AG04450 (cell line): Measurements from ENCODE around the gene PDZRN3. TPM values are rescaled to one million over a fixed set of nuclear protein-coding genes. Genes with fewer than 3 reads are reported as not detected.
A peak's percentile ranks its signal among the peaks of the same experiment; 100 is the strongest.

Source experiments
- CTCF ChIA-PET: fragments of 300-600, 350-600 bp; formaldehyde crosslinking; extraction: SDS; loops from one replicate; lab custom pipeline; 2022; ENCODE audit warnings: antibody characterized with exemption, inconsistent platforms; lab: Charles Lee
- POLR2A ChIA-PET: fragments of 350-600 bp; formaldehyde crosslinking; extraction: SDS; loops from one replicate; lab custom pipeline; 2021; ENCODE audit warnings: antibody characterized with exemption, inconsistent platforms; lab: Yijun Ruan, JAX
- DNase-seq: peaks from one replicate; pipeline ENCODE4 v3.0.0-alpha.2; 2011; ENCODE audit warnings: low read depth, low spot score
- H3K27ac ChIP-seq: one replicate; pipeline ENCODE4 v1.5.1; 2012; ENCODE audit warnings: low read depth, low read length, control low read depth
- H3K27me3 ChIP-seq: one replicate; pipeline ENCODE4 v1.6.0; 2012; ENCODE audit warnings: low read length; ENCODE audit not compliant: control insufficient read depth, insufficient read depth
- H3K4me3 ChIP-seq: 2 replicates; pipeline ENCODE4 v1.5.1; 2011; ENCODE audit warnings: mild to moderate bottlenecking, low read depth, low read length, control low read depth
- H3K9me3 ChIP-seq: 2 replicates; pipeline ENCODE4 v1.5.1; 2012; ENCODE audit warnings: low read length; ENCODE audit not compliant: control insufficient read depth, insufficient read depth
- CTCF ChIP-seq: IDR thresholded peaks from 2 replicates; pipeline ENCODE4 v1.5.1; 2011; ENCODE audit warnings: low read depth, low read length, control low read depth, inconsistent platforms
- polyA plus RNA-seq: library from polyadenylated mRNA; depleted of rRNA; stranded (reverse); fragments of >200 nt; gene quantifications from 2 replicates; pipeline ENCODE4 v1.2.3, GENCODE V29; 2011

The PDZRN3 gene
- polyA plus RNA-seq, 1 experiment = 14.7 TPM

- Histone ChIP-seq H3K27me3 (no peaks in the 10 kb centered on the region), H3K9me3 (no peaks in the 10 kb centered on the region), H3K27ac (peak overlapping the region; percentile 12), H3K4me3 (no peak overlapping the region)
- ChIA-PET POLR2A (no interaction called here), CTCF (interaction anchor here (2.1 kb wide), 1 partner anchor 10 kb away, joined by 6 read pairs; no protein-coding TSS in a partner anchor)
- no peak for TF ChIP-seq CTCF
- no peak for DNase-seq
Observed at GRCh38 chr3:73490453-73491286, 134.1 kb downstream of the PDZRN3 start.

GRCh38 chr3:73485877-73486330 lies 138.8 kb downstream of the PDZRN3 start:
- POLR2A ChIA-PET = no interaction called here
- no peaks in the 10 kb centered on the region for H3K9me3 ChIP-seq

GRCh38 chr3:73484656-73485248 lies 140.0 kb downstream of the PDZRN3 start:
- Histone ChIP-seq H3K9me3 (no peaks in the 10 kb centered on the region), H3K27ac (no peak overlapping the region), H3K4me3 (no peak overlapping the region), H3K27me3 (no peaks in the 10 kb centered on the region)
- DNase-seq = no peak
- POLR2A ChIA-PET = no interaction called here
- CTCF ChIA-PET = interaction anchor here (1.0 to 2.6 kb wide), 3 partner anchors 10 to 18 kb away, joined by 3 to 14 read pairs (median 4); no protein-coding TSS in a partner anchor
- TF ChIP-seq CTCF = no peak

More at GRCh38 chr3:73485877-73486330, 138.8 kb downstream of the PDZRN3 start:
- Histone ChIP-seq H3K27me3 (no peaks in the 10 kb centered on the region), H3K4me3 (no peak overlapping the region), H3K27ac (no peak overlapping the region)
- no peak for DNase-seq
- TF ChIP-seq CTCF = no peak
- CTCF ChIA-PET = interaction anchor here (0.7 to 2.6 kb wide), 4 partner anchors 17 to 341 kb away, joined by 3 to 14 read pairs (median 4); no protein-coding TSS in a partner anchor

GRCh38 chr3:73481888-73482287 lies 142.9 kb downstream of the PDZRN3 start:
- no peaks in the 10 kb centered on the region for H3K9me3 ChIP-seq
- TF ChIP-seq CTCF = no peak
- POLR2A ChIA-PET = no interaction called here
- no peak overlapping the region for H3K27ac ChIP-seq
- CTCF ChIA-PET = no interaction called here
- no peaks in the 10 kb centered on the region for H3K27me3 ChIP-seq
- H3K4me3 ChIP-seq = no peak overlapping the region
- DNase-seq = no peak
